WTC11 (cell line): ENCODE data around the gene GABPB1. TPM values are rescaled to one million over a fixed set of nuclear protein-coding genes. Genes with fewer than 3 reads are reported as not detected.

Experiments
- ATAC-seq: fragments of 200-7000 bp; cut with Tn5 transposase; 2 replicates; pipeline ENCODE4 v1.10.0; 2021; ENCODE audit warnings: mild to moderate bottlenecking, moderate library complexity
- CTCF ChIA-PET: fragments of 300-600 bp; sonication (Branson Sonifier 250); formaldehyde crosslinking; loops from one replicate; lab custom pipeline; 2021; ENCODE audit warnings: antibody characterized with exemption; lab: Charles Lee
- POLR2A ChIA-PET: fragments of 350-600 bp; sonication (Branson Sonifier 250); formaldehyde crosslinking; loops from one replicate; lab custom pipeline; 2021; ENCODE audit warnings: antibody characterized with exemption; lab: Charles Lee
- DNase-seq: peaks from one replicate; pipeline ENCODE4 v3.0.0; 2021; ENCODE audit warnings: low spot score
- H3K27ac Mint-ChIP-seq: 2 replicates; pipeline ENCODE4 v1.8.0; 2021; ENCODE audit warnings: mixed read lengths
- H3K27me3 Mint-ChIP-seq: 2 replicates; pipeline ENCODE4 v1.8.0; 2021; ENCODE audit warnings: low read depth, mild to moderate bottlenecking, moderate library complexity, mixed read lengths
- H3K36me3 Mint-ChIP-seq: 2 replicates; pipeline ENCODE4 v1.8.0; 2021; ENCODE audit warnings: mixed read lengths
- H3K4me1 Mint-ChIP-seq: 2 replicates; pipeline ENCODE4 v1.8.0; 2022; ENCODE audit warnings: mixed read lengths
- H3K4me3 Mint-ChIP-seq: 2 replicates; pipeline ENCODE4 v1.8.0; 2021; ENCODE audit warnings: mild to moderate bottlenecking, moderate library complexity, mixed read lengths
- H3K9me3 Mint-ChIP-seq: 2 replicates; pipeline ENCODE4 v1.8.0; 2021; ENCODE audit warnings: mixed read lengths
- ATF2 ChIP-seq: sonication (generic); formaldehyde crosslinking; IDR thresholded peaks from 2 replicates; pipeline ENCODE4 v1.8.1; 2022; ENCODE audit warnings: low read depth, missing genetic modification reagents, borderline replicate concordance
- ATF6 ChIP-seq: sonication (generic); formaldehyde crosslinking; IDR thresholded peaks from 2 replicates; pipeline ENCODE4 v1.8.1; 2023; ENCODE audit warnings: mild to moderate bottlenecking, missing genetic modification reagents
- CREB1 ChIP-seq: sonication (generic); formaldehyde crosslinking; IDR thresholded peaks from 2 replicates; pipeline ENCODE4 v1.8.0; 2023; ENCODE audit warnings: mild to moderate bottlenecking, missing genetic modification reagents
- E2F5 ChIP-seq: sonication (generic); formaldehyde crosslinking; IDR thresholded peaks from 2 replicates; pipeline ENCODE4 v1.8.1; 2022; ENCODE audit warnings: mild to moderate bottlenecking, moderate library complexity, missing genetic modification reagents
- ETV6 ChIP-seq: sonication (generic); formaldehyde crosslinking; IDR thresholded peaks from 2 replicates; pipeline ENCODE4 v1.8.1; 2022; ENCODE audit warnings: mild to moderate bottlenecking, missing genetic modification reagents
- HMGA2 ChIP-seq: fragments of 250-450 bp; sonication (Bioruptor Pico); IDR thresholded peaks from 2 replicates; pipeline ENCODE4 v1.4.0; 2021; ENCODE audit warnings: mild to moderate bottlenecking, moderate library complexity
- NR1H2 ChIP-seq: sonication (generic); formaldehyde crosslinking; IDR thresholded peaks from 2 replicates; pipeline ENCODE4 v1.9.0; 2021; ENCODE audit warnings: mild to moderate bottlenecking, moderate library complexity, missing genetic modification reagents
- SMAD3 ChIP-seq: sonication (generic); formaldehyde crosslinking; IDR thresholded peaks from 2 replicates; pipeline ENCODE4 v1.8.0; 2022; ENCODE audit warnings: missing genetic modification reagents, mild to moderate bottlenecking, borderline replicate concordance
- SMAD4 ChIP-seq: sonication (generic); formaldehyde crosslinking; IDR thresholded peaks from 2 replicates; pipeline ENCODE4 v1.8.0; 2022; ENCODE audit warnings: mild to moderate bottlenecking, missing genetic modification reagents
- STAT6 ChIP-seq: sonication (generic); formaldehyde crosslinking; conservative IDR thresholded peaks from 2 replicates; pipeline ENCODE4 v1.8.1; 2023; ENCODE audit warnings: mild to moderate bottlenecking, low read depth, missing genetic modification reagents, moderate library complexity
- TEAD4 ChIP-seq: sonication (generic); formaldehyde crosslinking; IDR thresholded peaks from 2 replicates; pipeline ENCODE4 v1.8.0; 2022; ENCODE audit warnings: mild to moderate bottlenecking, missing genetic modification reagents
- ZNF121 ChIP-seq: sonication (generic); formaldehyde crosslinking; IDR thresholded peaks from 2 replicates; pipeline ENCODE4 v1.8.0; 2023; ENCODE audit warnings: missing genetic modification reagents
- ZNF263 ChIP-seq: sonication (generic); formaldehyde crosslinking; IDR thresholded peaks from 2 replicates; pipeline ENCODE4 v1.8.1; 2022; ENCODE audit warnings: low read depth, mild to moderate bottlenecking, moderate library complexity, missing genetic modification reagents
- ZNF396 ChIP-seq: fragments of 250-450 bp; sonication (Bioruptor Pico); IDR thresholded peaks from 2 replicates; pipeline ENCODE4 v1.8.0; 2021; ENCODE audit warnings: mild to moderate bottlenecking, moderate library complexity, borderline replicate concordance
- ZNF425 ChIP-seq: fragments of 250-450 bp; sonication (Bioruptor Pico); conservative IDR thresholded peaks from 2 replicates; pipeline ENCODE4 v1.9.0; 2021; ENCODE audit warnings: mild to moderate bottlenecking
- total RNA-seq: library from RNA; stranded (reverse); gene quantifications from 3 replicates; pipeline ENCODE4 v1.2.3, GENCODE V29; 2021

The GABPB1 gene
- total RNA-seq, 1 experiment from 2014 or later, result 28.9 TPM

- peaks cover 5% of the 10 kb centered on the region; the same call in 1 of the 2 replicates for H3K9me3 Mint-ChIP-seq
- H3K4me1 Mint-ChIP-seq, result no peaks in the 10 kb centered on the region
- DNase-seq (no peak), ATAC-seq (no peak)
- peaks cover 6% of the 10 kb centered on the region for H3K36me3 Mint-ChIP-seq
- no peak overlapping the region for H3K27ac Mint-ChIP-seq
- no peaks in the 10 kb centered on the region for H3K27me3 Mint-ChIP-seq
- CTCF ChIA-PET, result interaction anchor here (0.6 kb wide), 1 partner anchor 30 kb away, joined by 3 read pairs; no protein-coding TSS in a partner anchor
- H3K4me3 Mint-ChIP-seq, result no peak overlapping the region
- TF ChIP-seq ZNF121, result peak; percentile 85; the same call in 1 of the 2 replicates
- no peak for TF ChIP-seq TEAD4
- POLR2A ChIA-PET, result no interaction called here
These were observed 9.7 kb downstream of the GABPB1 start for GRCh38 chr15:50345298-50345697.

- DNase-seq (no peak), ATAC-seq (no peak)
- Mint-ChIP-seq H3K4me1 (no peaks in the 10 kb centered on the region), H3K4me3 (no peak overlapping the region), H3K27ac (no peak overlapping the region), H3K27me3 (no peaks in the 10 kb centered on the region), H3K9me3 (peaks cover 5% of the 10 kb centered on the region; the same call in 1 of the 2 replicates), H3K36me3 (peaks cover 6% of the 10 kb centered on the region)
- CTCF ChIA-PET, result no interaction called here
- no peak for TF ChIP-seq SMAD3 (CRISPR knock-in tag)
- no peak for TF ChIP-seq CREB1 (CRISPR knock-in tag)
- no peak for TF ChIP-seq ZNF263 (CRISPR knock-in tag)
- no peak for TF ChIP-seq SMAD4
- no peak for TF ChIP-seq ATF6
- no peak for TF ChIP-seq NR1H2
- no peak for TF ChIP-seq HMGA2 (CRISPR knock-in tag)
- TF ChIP-seq ETV6 (CRISPR knock-in tag), result no peak
- no peak for TF ChIP-seq STAT6 (CRISPR knock-in tag)
- no peak for TF ChIP-seq ZNF396 (CRISPR knock-in tag)
- no peak for TF ChIP-seq ZNF425 (CRISPR knock-in tag)
- TF ChIP-seq E2F5 (CRISPR knock-in tag), result no peak
- no peak for TF ChIP-seq ATF2
- POLR2A ChIA-PET, result no interaction called here
These were observed 11.0 kb downstream of the GABPB1 start for GRCh38 chr15:50344006-50344464.
